ENCODE results near the gene SFTPD.

SFTPD gene

DNA sequence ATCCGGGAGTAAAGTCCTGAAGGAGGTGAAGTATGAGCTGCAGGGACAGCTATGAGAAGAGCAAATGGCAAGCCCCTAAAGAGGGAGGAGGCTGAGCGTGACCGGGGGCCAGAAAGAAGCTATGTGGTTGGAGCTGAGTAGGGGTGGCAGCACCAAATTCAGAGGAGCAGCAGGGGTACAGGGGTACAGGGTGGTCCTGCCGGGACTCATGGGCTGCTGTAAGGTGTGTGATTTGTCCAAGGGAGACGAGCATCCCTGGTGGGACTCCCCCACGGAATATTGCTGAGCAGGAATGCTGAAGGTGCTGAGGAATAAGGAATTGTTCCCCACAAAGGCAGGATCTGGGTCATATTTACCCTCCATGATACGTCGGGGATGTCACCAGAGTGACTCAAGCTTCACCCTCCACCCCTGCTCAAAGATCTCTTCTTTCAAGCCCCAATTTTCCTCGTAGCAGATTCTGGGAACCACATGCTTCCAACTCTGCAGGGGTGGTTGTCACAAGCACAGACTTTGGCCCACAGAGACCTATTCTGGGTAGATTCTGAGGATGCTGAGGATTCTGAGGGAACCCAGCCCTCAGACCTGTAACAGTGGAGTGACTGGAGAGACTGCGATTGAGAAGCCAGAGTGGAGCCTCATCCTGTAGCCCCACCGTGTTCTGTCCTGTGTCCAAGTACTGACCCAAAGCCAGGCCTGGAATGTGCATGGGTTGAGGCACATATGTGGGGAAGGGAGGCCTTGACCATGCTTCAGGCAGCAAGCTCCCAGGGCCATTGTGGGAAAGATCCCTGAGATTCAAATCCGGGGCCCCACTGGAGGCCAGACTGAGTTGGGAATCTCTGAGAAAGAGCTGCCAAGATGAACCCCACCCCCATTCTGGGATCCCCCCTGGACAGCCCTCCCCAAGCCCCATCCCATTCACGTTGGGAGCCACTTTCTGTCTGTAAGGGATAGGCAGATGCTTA lies 4.2 kb downstream of the SFTPD start:
- no peak for DNase-seq (ENCODE audit: low read depth in 1 of 2, low spot score in 1 of 2)

DNA sequence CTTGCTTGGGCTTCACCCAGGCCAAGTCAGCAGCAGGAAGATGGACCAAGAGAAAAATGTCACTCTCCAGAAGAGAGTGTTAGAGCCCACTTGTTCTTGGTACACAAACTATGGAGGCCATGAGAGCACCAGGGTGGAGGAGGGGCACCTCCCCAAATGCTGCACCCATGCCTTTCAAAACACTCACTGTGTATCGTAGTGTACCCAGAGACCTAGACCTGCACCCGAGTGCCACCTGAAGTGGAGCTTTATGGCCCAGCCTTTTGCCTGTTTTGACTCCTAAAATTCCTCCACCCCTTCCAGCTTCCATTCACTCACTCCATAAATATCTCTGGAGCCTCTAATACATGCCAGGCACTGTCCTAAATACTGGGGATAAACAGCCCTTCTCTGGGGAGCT lies 5.0 kb downstream of the SFTPD start:
- DNase-seq (ENCODE audit: low read depth in 1 of 2, low spot score in 1 of 2), result no peak

DNA sequence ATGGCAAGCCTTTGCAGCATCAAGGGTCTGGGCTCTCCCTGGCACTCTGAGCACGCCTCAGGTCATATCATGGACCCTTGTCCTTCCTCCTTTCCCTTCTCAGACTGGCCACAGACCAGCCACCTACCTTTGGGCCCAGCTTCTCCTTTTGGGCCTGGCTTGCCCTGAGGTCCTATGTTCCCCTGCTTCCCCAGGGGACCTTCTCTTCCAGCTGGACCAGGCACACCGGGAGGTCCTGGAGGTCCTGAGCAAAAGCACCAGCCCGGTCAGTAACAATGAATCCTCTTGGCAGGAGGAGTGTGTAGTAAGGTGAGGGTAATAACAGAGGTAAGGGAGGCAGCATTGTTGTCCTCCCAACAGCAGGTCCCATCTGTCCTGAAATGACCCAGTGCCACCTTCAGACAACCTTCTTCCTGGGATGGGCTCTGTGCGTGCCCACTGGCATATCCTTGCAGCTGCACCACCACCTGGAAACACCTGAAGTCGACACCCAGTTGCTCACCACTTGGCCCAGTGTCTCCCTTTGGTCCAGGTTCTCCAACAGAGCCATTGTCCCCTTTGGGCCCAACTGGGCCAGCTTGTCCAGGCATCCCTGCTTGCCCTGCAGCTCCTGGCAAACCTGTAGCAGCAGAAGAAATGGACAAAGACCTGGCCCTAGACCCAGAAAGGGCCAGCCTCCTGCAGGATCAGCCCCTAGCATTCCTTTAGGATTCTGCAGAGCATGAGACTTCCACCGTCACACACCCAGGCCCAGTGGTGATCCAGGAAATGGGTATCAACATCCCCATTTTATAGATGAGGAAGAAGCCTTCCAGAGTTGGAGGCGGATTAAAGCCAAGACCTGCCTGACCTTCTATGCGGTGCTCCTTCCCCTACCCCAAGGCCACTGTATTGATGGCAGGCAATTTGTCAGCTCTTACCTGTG lies 6.4 kb downstream of the SFTPD start:
- no peak for DNase-seq (ENCODE audit: low read depth in 1 of 2, low spot score in 1 of 2)

- DNase-seq (ENCODE audit: low read depth in 1 of 2, low spot score in 1 of 2), result no peak
Measured at GRCh38 chr10:79941585-79942210, 7.2 kb downstream of the SFTPD start.

- DNase-seq (ENCODE audit: low read depth in 1 of 2, low spot score in 1 of 2), result no peak
Measured at GRCh38 chr10:79941146-79941545, 7.8 kb downstream of the SFTPD start.

DNA sequence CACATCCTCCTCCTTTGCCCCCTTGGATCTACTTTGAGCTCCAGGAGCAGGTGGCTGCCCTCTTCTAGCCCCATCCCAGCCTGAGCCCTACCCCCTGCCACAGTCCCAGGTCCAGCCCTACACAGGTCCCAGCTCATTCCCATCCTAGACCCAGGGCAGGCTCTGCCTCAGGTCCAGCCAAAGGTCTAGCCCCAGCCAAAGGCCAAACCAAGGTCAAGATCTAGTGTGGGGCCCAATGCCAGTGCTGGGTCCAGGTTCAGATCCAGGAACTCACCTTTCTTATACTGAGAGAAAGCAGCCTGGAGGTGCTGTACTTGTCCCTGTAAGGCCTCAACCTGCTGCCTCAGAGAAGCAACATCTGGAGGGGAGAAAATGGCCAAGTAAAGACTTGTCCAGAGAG lies 8.5 kb downstream of the SFTPD start:
- no peak for DNase-seq (ENCODE audit: low read depth in 1 of 2, low spot score in 1 of 2)

GRCh38 chr10:79939969-79940368 lies 8.9 kb downstream of the SFTPD start:
- DNase-seq (ENCODE audit: low read depth in 1 of 2, low spot score in 1 of 2), result no peak

DNA sequence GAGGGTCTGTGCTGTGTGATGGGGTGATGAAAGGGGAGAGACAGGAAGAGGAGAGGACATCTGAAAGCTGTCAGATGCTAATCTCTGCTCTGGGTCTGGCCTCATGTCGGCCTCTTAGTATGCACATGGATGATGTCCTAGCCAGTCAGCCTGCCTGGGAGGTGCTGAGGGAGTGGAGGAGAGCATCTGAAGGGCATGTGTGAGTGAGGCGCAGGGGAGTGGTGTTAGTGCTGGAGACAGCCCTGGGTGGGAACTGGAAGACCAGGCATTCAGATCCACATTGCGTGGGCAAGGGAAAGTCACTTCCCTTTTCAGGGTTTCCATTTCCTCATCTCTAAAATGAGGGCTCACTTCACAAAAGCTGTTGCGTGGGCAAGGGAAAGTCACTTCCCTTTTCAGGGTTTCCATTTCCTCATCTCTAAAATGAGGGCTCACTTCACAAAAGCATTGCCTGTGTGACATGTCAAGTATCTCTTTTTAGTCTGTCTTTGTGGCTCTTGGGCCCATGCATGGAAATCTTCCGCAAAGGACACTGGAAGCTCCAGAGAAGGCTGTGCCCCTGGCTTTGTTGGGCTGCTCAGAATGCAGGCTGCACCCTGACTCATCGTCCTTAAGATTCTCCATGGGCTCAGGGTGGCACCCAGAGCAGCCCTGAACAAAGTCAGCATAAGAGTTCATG lies 10.0 kb downstream of the SFTPD start:
- no peak for DNase-seq (ENCODE audit: low read depth in 1 of 2, low spot score in 1 of 2)

GRCh38 chr10:79937701-79938151 lies 11.2 kb downstream of the SFTPD start:
- DNase-seq (ENCODE audit: low read depth in 1 of 2, low spot score in 1 of 2), result no peak

DNA sequence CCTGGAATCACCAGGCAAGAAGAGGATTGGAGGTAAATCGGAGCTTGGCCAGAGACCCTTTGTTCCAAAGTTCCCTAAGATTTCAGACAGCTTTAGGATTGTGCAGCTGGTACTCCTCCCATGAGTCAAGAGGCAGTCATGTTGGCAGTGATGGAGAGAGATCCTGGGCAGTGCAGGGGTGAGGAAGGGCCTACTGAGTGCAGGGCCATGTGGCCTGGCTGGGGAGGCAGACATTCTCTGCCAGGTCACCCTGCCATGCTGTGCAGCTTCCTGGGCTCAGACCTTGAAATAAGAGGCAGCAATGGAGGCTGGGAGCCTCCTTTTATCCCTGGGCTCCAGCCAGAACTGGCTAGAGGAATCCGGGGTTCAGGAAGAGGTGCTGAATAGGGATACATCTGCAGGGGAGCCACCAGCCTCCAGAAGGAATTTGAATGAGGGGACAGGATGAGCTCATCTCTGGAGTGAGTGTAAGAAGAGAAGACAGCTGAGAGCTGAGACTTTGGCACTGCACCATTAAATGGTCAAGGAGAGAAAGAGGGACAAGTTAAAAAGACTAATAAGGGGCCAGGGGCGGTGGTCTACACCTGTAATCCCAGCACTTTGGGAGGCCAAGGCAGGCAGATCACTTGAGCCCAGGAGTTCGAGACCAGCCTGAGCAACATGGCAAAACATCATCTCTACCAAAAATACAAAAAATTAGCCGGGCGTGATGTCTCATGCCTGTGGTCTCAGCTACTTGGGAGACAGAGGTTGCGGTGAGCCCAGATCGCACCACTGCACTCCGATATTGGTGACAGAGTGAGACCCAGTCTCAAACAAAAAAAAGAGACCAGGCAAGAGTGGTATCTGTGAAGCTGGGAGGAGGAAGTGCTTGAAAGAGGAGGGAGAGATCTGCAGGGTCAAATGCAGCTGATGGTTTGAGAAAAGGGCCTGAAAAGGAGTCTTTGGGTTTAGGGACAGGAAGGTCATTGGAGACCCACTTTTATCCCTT lies 12.0 kb downstream of the SFTPD start:
- DNase-seq (ENCODE audit: low read depth in 1 of 2, low spot score in 1 of 2), result no peak

GRCh38 chr10:79933961-79934360 lies 14.9 kb downstream of the SFTPD start:
- no peak for DNase-seq (ENCODE audit: low read depth in 1 of 2, low spot score in 1 of 2)

DNA sequence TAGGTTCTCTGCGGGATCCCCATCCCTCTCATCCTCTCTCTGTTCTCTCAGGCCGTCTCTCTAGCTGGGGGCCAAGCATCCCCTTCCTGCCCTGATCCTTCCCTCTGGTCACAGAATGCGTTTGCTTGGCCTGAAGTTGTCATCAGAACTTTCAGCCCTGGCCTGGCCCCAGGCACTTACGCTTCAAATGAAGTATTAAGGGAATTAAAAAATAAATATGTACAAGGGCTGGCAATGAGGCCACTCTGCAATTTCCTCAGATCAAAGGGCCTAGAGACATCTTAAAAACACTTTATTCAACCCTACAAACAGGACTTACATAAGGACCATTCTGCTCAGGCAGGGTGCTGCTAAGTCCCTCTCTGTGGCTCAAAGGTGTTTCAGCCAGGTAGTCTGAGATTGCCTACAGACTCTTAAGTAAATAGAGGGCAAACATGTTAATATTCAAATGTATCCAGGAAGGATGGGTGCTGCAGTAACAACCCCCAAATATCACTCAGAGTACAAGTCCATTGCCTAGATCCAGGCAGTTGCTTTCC lies 16.0 kb downstream of the SFTPD start:
- DNase-seq (ENCODE audit: low read depth in 1 of 2, low spot score in 1 of 2), result no peak

- DNase-seq (ENCODE audit: low read depth in 1 of 2, low spot score in 1 of 2), result no peak
Measured at GRCh38 chr10:79932307-79932706, 16.6 kb downstream of the SFTPD start.

DNA sequence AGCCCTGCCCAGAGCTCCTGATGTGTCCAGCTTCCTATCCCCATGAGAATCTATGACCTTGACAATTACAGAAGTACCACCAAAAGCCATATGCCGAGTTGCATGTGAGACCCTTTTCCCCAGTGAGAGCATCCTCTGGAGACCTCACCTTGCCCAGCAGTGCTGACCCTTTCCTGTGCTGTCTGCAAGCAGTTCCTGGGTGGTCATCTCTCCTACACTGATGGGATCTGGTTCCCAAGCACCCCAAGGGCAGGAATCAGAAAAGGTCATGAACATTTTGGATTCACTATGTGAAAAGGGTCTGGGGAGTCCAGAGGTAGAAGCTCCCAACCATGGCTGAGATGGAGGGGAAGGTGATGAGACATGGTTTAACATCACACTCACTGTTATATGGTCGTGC lies 18.2 kb downstream of the SFTPD start:
- DNase-seq (ENCODE audit: low read depth in 1 of 2, low spot score in 1 of 2), result no peak

DNA sequence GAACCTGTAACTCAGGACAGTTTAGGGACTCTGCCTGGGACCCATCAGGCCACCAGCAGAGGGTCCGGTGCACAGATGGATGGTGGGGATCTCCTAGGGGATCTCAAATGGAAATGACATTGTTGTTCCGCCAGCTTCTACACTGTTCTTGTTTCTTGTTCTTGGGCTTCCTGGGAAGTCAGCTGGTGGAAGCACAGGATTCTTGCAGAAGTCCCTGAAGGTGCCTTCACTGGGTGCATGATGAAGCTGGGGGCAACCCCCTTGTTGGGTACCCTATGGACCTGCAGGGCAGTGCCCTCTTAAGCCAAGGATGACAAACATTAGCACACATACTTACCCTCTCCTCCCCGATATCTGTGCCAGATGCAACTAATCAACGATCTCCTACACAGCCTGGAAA lies 18.6 kb downstream of the SFTPD start:
- DNase-seq (ENCODE audit: low read depth in 1 of 2, low spot score in 1 of 2), result no peak

- peak; percentile 38 to 69 for DNase-seq (ENCODE audit: low read depth in 1 of 2, low spot score in 1 of 2)
Measured at GRCh38 chr10:79929409-79929904, 19.4 kb downstream of the SFTPD start.

GRCh38 chr10:79928028-79928583 lies 20.8 kb downstream of the SFTPD start:
- no peak for DNase-seq (ENCODE audit: low read depth in 1 of 2, low spot score in 1 of 2)

GRCh38 chr10:79927111-79927828 lies 21.6 kb downstream of the SFTPD start:
- no peak for DNase-seq (ENCODE audit: low read depth in 1 of 2, low spot score in 1 of 2)
